ENCODE measurements around the gene ZNF768. TPM values are rescaled to one million over a fixed set of nuclear protein-coding genes. Genes with fewer than 3 reads are reported as not detected.

Gene ZNF768
- total RNA-seq, 1 experiment from 2014 or later = 68.3 TPM

- intact Hi-C loops (cut with micrococcal nuclease; ENCODE audit: unreplicated experiment) = no loop called here
- in situ Hi-C loops (cut with HindIII; ENCODE audit: low pct_unique_long_range_greater_than_20kb, low sequenced_read_pairs) = no loop called here
- Histone ChIP-seq H3K27ac (ENCODE audit: low read length) (peak overlapping the region; percentile 90), H3K27me3 (ENCODE audit: control insufficient read depth, insufficient read depth, low read length) (no peaks in the 10 kb centered on the region), H3K9me3 (ENCODE audit: control insufficient read depth, insufficient read depth, low read depth, low read length) (no peaks in the 10 kb centered on the region), H3K4me1 (ENCODE audit: control insufficient read depth, insufficient read depth, low read length) (peaks cover 9% of the 10 kb centered on the region; the same call in 1 of the 2 replicates), H3K36me3 (ENCODE audit: control insufficient read depth, insufficient read depth, low read length) (no peaks in the 10 kb centered on the region), H3K4me3 (ENCODE audit: low read depth in 2 of 2, low read length in 2 of 2) (peak overlapping the region; percentile 78 to 82)
- CTCF ChIA-PET = interaction anchor here (1.3 kb wide), 1 partner anchor 41 kb away, joined by 6 read pairs; no protein-coding TSS in a partner anchor
- POLR2A ChIA-PET = interaction anchor here (0.6 to 0.7 kb wide), 2 partner anchors 63 to 133 kb away, joined by 4 to 6 read pairs; no protein-coding TSS in a partner anchor
- no peak for TF ChIP-seq POLR2AphosphoS5 (IDR thresholded peaks at IDR 0.05; ENCODE audit: low read depth, low read length)
- TF ChIP-seq SIN3A (IDR thresholded peaks at IDR 0.05; ENCODE audit: borderline replicate concordance, insufficient read depth, low read depth, low read length) = no peak
- no peak for TF ChIP-seq TCF7L2 (IDR thresholded peaks at IDR 0.05; ENCODE audit: low read depth, low read length)
- no peak for TF ChIP-seq REST (IDR thresholded peaks at IDR 0.05; ENCODE audit: insufficient read depth in 1 of 2, low read depth in 2 of 2, low read length in 1 of 2)
- TF ChIP-seq, protein P1, sequence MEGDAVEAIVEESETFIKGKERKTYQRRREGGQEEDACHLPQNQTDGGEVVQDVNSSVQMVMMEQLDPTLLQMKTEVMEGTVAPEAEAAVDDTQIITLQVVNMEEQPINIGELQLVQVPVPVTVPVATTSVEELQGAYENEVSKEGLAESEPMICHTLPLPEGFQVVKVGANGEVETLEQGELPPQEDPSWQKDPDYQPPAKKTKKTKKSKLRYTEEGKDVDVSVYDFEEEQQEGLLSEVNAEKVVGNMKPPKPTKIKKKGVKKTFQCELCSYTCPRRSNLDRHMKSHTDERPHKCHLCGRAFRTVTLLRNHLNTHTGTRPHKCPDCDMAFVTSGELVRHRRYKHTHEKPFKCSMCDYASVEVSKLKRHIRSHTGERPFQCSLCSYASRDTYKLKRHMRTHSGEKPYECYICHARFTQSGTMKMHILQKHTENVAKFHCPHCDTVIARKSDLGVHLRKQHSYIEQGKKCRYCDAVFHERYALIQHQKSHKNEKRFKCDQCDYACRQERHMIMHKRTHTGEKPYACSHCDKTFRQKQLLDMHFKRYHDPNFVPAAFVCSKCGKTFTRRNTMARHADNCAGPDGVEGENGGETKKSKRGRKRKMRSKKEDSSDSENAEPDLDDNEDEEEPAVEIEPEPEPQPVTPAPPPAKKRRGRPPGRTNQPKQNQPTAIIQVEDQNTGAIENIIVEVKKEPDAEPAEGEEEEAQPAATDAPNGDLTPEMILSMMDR (IDR thresholded peaks at IDR 0.05) = no peak
- BruUV-seq (replicated peaks) = no TSS peak
- DNase-seq (ENCODE audit: low read depth, low spot score) = no peak
- ATAC-seq = no peak
These were observed 31.3 kb upstream of the ZNF768 start for GRCh38 chr16:30557707-30557956.

DNA sequence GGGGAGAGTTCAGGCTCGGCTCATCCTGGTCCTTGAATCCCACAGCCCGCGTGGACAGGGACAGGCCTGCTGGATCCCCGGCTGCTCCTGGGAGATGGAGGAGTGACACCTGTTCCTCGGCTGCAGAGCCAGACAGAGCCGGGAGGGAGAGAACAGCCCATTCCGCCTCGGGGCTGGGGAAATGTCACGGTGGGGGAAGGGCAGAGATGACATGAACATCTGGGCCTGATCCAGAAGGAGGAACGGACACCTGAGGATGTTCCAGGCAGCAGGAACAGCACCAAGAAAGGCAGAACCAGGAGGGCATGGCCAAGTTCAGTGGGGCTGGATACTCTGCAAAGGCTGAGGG is 29.7 kb upstream of the ZNF768 start:
- Histone ChIP-seq H3K9me3 (ENCODE audit: control insufficient read depth, insufficient read depth, low read depth, low read length) (no peaks in the 10 kb centered on the region), H3K4me1 (ENCODE audit: control insufficient read depth, insufficient read depth, low read length) (peaks cover 9% of the 10 kb centered on the region; the same call in 1 of the 2 replicates), H3K36me3 (ENCODE audit: control insufficient read depth, insufficient read depth, low read length) (no peaks in the 10 kb centered on the region), H3K4me3 (ENCODE audit: low read depth in 2 of 2, low read length in 2 of 2) (no peak overlapping the region), H3K27ac (ENCODE audit: low read length) (no peak overlapping the region), H3K27me3 (ENCODE audit: control insufficient read depth, insufficient read depth, low read length) (no peaks in the 10 kb centered on the region)
- DNase-seq (ENCODE audit: low read depth, low spot score) (no peak), ATAC-seq (no peak)
- intact Hi-C loops (cut with micrococcal nuclease; ENCODE audit: unreplicated experiment) = no loop called here
- no peak for TF ChIP-seq POLR2AphosphoS5 (IDR thresholded peaks at IDR 0.05; ENCODE audit: low read depth, low read length)
- TF ChIP-seq REST (IDR thresholded peaks at IDR 0.05; ENCODE audit: insufficient read depth in 1 of 2, low read depth in 2 of 2, low read length in 1 of 2) = no peak
- TF ChIP-seq, protein P1 (IDR thresholded peaks at IDR 0.05) = no peak
- no peak for TF ChIP-seq SIN3A (IDR thresholded peaks at IDR 0.05; ENCODE audit: borderline replicate concordance, insufficient read depth, low read depth, low read length)
- no peak for TF ChIP-seq TCF7L2 (IDR thresholded peaks at IDR 0.05; ENCODE audit: low read depth, low read length)
- BruUV-seq (replicated peaks) = no TSS peak
- ChIA-PET POLR2A (no interaction called here), CTCF (no interaction called here)
- in situ Hi-C loops (cut with HindIII; ENCODE audit: low pct_unique_long_range_greater_than_20kb, low sequenced_read_pairs) = no loop called here
